HG02943 (cell line): Measurements from ENCODE around the gene TTC3.

Source experiments
- ATAC-seq: cut with Tn5 transposase; IDR thresholded peaks from one replicate; pipeline ENCODE4 v1.9.1; 2021; ENCODE audit warnings: mild to moderate bottlenecking, low read depth, moderate library complexity; ENCODE audit not compliant: unreplicated experiment

Gene TTC3

GRCh38 chr21:37240978-37241377 lies 167.9 kb downstream of the TTC3 start:
- ATAC-seq = no peak

DNA sequence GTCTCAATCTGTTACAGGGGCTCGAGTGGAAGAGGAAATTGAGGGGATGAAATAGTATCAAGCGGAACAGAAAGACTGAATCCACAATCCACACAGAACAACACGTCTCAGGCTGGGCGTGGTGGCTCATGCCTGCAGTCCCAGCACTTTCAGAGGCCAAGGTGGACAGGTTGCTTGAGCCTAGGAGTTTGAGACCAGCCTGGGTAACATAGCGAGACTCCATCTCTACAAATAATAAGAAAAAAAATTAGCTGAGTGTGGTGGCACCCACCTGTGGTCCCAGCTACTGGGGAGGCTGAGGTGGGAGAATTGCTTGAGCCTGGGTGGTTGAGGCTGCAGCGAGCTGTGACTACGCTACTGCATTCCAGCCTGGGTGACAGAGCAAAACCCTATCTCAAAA lies 168.4 kb downstream of the TTC3 start:
- ATAC-seq = no peak

DNA sequence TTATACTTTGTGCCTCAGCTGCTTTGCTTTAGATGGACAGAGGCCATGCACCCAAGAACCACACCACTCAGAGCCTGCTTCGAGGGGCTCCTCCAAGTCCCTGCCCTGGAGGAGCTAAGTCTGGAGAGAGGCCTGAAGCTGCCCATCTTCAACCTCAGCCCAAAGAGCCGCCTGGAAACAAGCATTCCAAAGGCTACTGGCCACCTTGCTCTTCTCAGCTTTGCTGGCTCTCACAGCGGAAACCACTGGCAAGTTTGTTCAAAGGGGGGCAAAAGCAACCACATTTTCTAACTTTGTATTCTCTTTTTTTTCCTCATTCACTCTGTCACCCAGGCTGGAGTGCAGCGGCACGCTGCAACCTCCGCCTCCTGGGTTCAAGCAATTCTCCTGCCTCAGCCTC lies 170.9 kb downstream of the TTC3 start:
- no peak for ATAC-seq

GRCh38 chr21:37244501-37245095 lies 171.5 kb downstream of the TTC3 start:
- ATAC-seq = no peak

DNA sequence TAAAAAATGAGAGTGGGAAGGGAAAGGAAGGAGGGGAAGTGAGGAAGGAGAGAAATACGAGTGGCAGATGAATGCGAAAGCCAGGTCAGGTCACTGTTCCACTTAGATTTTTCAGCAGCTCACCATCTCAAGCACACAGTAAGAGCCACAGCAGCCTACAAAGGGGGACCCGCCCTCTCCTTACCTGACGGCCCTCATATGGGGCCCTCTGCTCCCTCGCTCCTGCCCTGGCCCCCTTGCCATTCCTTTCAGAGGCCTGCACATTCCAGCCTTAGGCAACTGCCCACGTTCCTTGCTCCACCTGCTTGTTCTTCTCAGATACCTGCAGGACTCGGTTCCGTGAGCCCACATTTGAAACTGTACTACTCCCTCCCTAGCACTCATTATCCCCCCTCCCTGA lies 172.1 kb downstream of the TTC3 start:
- no peak for ATAC-seq

DNA sequence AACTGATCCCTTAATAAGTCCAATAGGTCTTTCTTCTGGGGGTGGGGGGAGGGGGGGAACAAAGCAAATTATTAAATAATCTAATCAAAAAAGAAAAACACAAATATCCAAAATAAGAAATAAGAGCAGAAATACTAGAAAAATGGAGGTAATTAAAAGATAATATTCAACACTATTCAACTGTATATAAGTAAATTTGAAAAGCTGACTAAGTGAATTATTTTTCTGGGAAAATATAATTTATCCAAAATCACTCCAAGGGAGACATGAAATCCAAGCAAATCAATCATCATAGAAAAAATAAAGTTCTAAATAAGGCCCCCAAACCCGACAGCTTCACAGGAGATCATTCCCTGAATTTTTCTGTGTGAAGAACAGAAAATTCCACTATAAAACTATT lies 175.2 kb downstream of the TTC3 start:
- no peak for ATAC-seq

DNA sequence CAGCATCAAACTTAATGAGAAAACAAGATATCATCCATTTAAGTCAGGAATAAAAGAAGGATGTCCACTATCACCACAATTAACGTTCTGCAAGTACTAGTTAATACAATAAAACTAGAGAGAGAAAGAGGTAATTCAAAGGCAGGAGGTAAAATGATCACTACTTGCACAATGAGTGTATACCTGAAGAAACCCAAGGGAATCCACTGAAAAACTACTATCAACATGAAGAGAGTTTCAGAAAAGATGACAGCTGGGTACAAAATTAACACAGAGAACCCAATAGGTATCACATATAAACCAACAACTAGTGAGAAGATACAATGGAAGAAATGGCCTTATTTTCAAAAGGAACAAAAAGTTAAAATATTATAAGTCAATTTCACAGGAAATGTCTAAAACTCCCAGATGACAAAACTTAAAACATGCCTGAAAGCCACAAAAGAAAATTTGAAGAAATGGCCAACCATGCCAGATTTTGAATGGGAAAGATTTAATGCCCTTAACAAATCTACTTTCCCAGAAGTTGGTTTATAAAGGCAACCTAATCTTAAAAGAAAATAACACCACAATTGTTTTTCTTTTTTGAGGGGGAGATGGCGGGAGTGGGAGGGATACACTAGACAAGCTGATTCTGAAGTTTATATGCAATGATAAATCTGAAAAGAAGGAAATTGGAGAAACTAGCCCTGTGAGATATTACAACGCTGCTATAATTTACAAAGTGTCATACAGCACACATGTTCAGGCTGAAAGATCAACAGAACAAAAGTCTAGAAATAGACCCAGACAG lies 176.3 kb downstream of the TTC3 start:
- no peak for ATAC-seq

GRCh38 chr21:37251294-37251634 lies 178.2 kb downstream of the TTC3 start:
- ATAC-seq = no peak
